ENCODE measurements around the gene CCDC9. TPM values are rescaled to one million over a fixed set of nuclear protein-coding genes. Genes with fewer than 3 reads are reported as not detected.

The CCDC9 gene
- total RNA-seq, 2 experiments from 2014 or later: 24.4 to 27.0 TPM

DNA sequence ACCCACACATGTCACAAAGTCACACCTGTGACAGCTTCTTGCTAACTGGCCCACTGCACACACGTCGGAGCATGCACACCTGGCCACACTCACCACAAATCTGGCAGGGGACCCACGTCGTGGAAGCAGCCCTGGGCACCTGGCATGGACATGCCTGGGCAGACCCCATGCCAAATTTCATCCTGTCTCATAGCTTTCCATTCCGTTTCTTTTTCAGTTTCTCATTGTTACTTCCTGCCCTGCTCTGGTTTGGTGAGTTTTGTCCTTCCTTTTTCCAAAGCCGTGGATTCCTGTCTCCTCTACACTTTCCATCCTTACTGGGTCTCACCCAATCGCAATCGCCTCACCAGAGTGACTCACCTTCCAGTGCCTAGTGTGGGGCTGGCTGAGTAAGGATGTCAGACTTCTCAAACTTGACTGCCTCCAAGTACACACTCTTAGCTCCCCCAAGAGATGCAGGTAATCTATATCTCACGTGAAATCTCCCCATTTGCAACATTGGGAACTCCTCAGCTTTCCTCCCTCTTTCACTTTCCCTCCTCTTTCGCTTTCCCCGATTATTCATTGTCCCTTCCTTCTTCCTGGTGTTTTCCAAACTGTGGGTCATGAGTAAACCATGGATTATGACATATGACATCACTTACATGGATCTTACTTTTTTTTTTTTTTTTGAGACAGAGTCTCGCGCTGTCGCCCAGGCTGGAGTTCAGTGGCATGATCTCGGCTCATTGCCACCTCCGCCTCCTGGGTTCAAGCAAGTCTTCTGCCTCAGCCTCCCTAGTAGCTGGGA is 23.7 kb upstream of the CCDC9 start:
- intact Hi-C loops (cut with micrococcal nuclease): no loop called here
- peak overlapping the region; percentile 80 for H3K27ac Mint-ChIP-seq
- H3K36me3 Mint-ChIP-seq (ENCODE audit: low read depth): no peaks in the 10 kb centered on the region
- CTCF ChIA-PET: interaction anchor here (1.0 to 2.4 kb wide), 5 partner anchors 10 to 219 kb away, joined by 4 to 18 read pairs (median 7); no protein-coding TSS in a partner anchor
- no peaks in the 10 kb centered on the region for H3K27me3 Mint-ChIP-seq
- peaks cover 16% of the 10 kb centered on the region for H3K4me1 Mint-ChIP-seq (ENCODE audit: low read depth)
- H3K9me3 Mint-ChIP-seq: no peaks in the 10 kb centered on the region
- ATAC-seq (no peak), DNase-seq (peak; percentile 63)
- TF ChIP-seq, protein P1, sequence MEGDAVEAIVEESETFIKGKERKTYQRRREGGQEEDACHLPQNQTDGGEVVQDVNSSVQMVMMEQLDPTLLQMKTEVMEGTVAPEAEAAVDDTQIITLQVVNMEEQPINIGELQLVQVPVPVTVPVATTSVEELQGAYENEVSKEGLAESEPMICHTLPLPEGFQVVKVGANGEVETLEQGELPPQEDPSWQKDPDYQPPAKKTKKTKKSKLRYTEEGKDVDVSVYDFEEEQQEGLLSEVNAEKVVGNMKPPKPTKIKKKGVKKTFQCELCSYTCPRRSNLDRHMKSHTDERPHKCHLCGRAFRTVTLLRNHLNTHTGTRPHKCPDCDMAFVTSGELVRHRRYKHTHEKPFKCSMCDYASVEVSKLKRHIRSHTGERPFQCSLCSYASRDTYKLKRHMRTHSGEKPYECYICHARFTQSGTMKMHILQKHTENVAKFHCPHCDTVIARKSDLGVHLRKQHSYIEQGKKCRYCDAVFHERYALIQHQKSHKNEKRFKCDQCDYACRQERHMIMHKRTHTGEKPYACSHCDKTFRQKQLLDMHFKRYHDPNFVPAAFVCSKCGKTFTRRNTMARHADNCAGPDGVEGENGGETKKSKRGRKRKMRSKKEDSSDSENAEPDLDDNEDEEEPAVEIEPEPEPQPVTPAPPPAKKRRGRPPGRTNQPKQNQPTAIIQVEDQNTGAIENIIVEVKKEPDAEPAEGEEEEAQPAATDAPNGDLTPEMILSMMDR (IDR thresholded peaks at IDR 0.05): no peak
- POLR2A ChIA-PET: interaction anchor here (0.6 to 3.4 kb wide), 9 partner anchors 8 to 153 kb away, joined by 3 to 36 read pairs (median 3); partner anchors contain the start of genes CCDC9 and DHX34
- peak overlapping the region; percentile 65 for H3K4me3 Mint-ChIP-seq

DNA sequence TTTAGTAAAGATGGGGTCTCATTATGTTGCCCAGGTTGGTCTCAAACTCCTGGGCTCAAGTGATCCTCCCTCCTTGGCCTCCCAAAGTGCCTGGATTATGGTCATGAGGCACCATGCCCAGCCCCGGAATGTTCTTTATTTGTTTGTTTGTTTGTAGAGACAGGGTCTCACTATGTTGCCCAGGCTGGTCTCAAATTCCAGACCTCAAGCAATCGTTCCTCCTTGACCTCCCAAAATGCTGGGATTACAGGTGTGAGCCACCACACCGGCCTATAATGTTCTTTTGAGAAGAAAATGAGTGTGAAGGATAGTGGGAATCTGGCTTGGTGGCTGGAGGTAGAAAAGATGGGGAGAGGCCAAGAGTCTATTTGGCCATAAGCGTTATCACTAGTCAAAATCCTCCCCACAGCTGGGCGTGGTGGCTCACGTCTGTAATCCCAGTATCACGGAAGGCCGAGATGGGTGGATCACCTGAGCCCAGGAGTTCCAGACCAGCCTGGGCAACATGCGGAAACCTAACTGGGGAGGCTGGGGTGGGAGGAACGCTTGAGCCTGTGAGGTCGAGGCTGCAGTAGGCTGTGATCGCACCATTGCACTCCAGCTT is 20.2 kb upstream of the CCDC9 start:
- POLR2A ChIA-PET: no interaction called here
- H3K36me3 Mint-ChIP-seq (ENCODE audit: low read depth): no peaks in the 10 kb centered on the region
- no peaks in the 10 kb centered on the region for H3K27me3 Mint-ChIP-seq
- CTCF ChIA-PET: interaction anchor here (0.9 to 2.4 kb wide), 2 partner anchors 10 to 26 kb away, joined by 3 to 8 read pairs; no protein-coding TSS in a partner anchor
- intact Hi-C loops (cut with micrococcal nuclease): no loop called here
- ATAC-seq (no peak), DNase-seq (no peak)
- H3K4me1 Mint-ChIP-seq (ENCODE audit: low read depth): peaks cover 29% of the 10 kb centered on the region
- TF ChIP-seq, protein P1 (IDR thresholded peaks at IDR 0.05): no peak
- H3K27ac Mint-ChIP-seq: no peak overlapping the region
- no peak overlapping the region for H3K4me3 Mint-ChIP-seq
- no peaks in the 10 kb centered on the region for H3K9me3 Mint-ChIP-seq

DNA sequence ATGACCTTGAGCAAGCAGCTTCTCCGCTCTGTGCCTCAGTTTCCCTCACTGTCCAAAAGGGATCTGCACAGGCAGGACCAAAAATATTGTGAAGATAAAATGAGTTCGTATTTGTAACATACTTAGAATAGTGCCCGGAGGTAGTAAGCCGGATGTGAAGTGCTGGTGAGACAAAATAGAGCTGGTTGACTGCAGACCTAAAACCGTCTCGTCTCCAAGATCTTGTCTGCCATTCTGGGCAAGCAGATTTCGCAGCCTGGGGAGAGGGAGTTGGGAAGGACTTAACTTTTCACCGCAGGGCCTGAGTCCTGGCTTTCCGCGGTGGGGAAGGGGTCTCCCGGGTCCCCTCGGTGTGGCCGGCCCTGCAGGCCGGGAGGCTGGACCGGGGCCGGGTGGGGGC is 17.2 kb upstream of the CCDC9 start:
- intact Hi-C loops (cut with micrococcal nuclease): no loop called here
- no peaks in the 10 kb centered on the region for H3K27me3 Mint-ChIP-seq
- TF ChIP-seq, protein P1 (IDR thresholded peaks at IDR 0.05): no peak
- no peak overlapping the region for H3K27ac Mint-ChIP-seq
- CTCF ChIA-PET: interaction anchor here (1.9 to 2.3 kb wide), 2 partner anchors 13 to 29 kb away, joined by 6 to 8 read pairs; no protein-coding TSS in a partner anchor
- peaks cover 3% of the 10 kb centered on the region for H3K36me3 Mint-ChIP-seq (ENCODE audit: low read depth)
- POLR2A ChIA-PET: interaction anchor here (2.0 to 4.3 kb wide), 2 partner anchors 13 to 80 kb away, joined by 9 to 23 read pairs; no protein-coding TSS in a partner anchor
- no peak for ATAC-seq
- peaks cover 20% of the 10 kb centered on the region for H3K4me1 Mint-ChIP-seq (ENCODE audit: low read depth)
- peak overlapping the region; percentile 40 for H3K4me3 Mint-ChIP-seq
- peak; percentile 22 for DNase-seq
- H3K9me3 Mint-ChIP-seq: no peaks in the 10 kb centered on the region

DNA sequence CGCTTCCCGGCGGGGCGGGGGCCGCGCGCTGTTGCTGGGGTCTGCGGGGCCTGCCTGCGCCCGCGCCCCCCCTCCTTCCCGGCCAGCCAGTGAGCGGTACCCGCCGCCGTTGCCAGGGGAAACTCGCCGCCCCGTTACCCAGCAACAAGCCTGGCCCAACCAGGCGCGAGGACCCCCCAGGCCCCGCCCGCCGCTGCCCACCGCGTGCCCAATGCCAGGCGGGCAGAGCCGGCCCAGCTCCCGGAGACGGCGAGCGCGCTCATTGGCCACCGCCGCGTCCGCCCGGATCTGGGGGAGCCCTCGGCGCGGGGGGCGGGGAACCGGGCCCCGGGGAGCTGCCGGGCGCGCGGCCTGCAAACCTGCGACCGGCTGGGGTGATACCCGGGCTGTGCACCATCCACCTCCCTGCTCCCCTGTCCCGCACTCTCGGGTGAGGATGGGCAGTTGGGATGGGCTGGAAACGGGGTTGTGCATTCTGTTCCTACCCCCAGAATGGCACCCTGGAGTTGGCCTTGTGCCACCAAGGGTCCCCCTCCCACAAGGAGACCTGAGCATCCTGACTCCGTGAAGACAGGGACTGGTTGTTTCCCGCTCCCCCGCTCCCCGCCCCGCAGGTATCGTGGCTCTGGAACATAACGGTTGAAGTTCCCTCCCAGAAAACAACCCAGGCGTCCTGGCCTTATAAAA is 16.6 kb upstream of the CCDC9 start:
- TF ChIP-seq, protein P1 (IDR thresholded peaks at IDR 0.05): no peak
- DNase-seq: peak; percentile 68
- Mint-ChIP-seq H3K4me3 (peak overlapping the region; percentile 8), H3K9me3 (no peaks in the 10 kb centered on the region), H3K27ac (no peak overlapping the region), H3K27me3 (no peaks in the 10 kb centered on the region), H3K4me1 (ENCODE audit: low read depth) (peaks cover 22% of the 10 kb centered on the region), H3K36me3 (ENCODE audit: low read depth) (peaks cover 3% of the 10 kb centered on the region)
- POLR2A ChIA-PET: interaction anchor here (0.9 to 4.3 kb wide), 4 partner anchors 11 to 129 kb away, joined by 3 to 23 read pairs (median 6); no protein-coding TSS in a partner anchor
- CTCF ChIA-PET: interaction anchor here (1.0 to 2.3 kb wide), 3 partner anchors 14 to 81 kb away, joined by 3 to 7 read pairs (median 6); no protein-coding TSS in a partner anchor
- intact Hi-C loops (cut with micrococcal nuclease): loop anchor here (10.0 kb wide), 1 partner anchor 85 kb away; no protein-coding TSS in a partner anchor
- ATAC-seq: peak; percentile 5
